ENCODE results near the gene GALNT6.

GALNT6 gene

GRCh38 chr12:51434305-51434704 is 43.1 kb upstream of the GALNT6 start:
- Histone ChIP-seq H4K20me1 (ENCODE audit: insufficient read depth, low read length) (no peaks in the 10 kb centered on the region), H3K4me1 (ENCODE audit: insufficient read depth, low read length, severe bottlenecking) (no peaks in the 10 kb centered on the region)

GRCh38 chr12:51432921-51433320 is 41.7 kb upstream of the GALNT6 start:
- TF ChIP-seq EZH2 (IDR thresholded peaks at IDR 0.05; ENCODE audit: borderline replicate concordance, low read length): no peak
- TF ChIP-seq CTCF (IDR thresholded peaks at IDR 0.05; ENCODE audit: low read length): no peak
- Histone ChIP-seq H3K9me3 (ENCODE audit: low read length) (no peaks in the 10 kb centered on the region), H3K4me1 (ENCODE audit: insufficient read depth, low read length, severe bottlenecking) (no peaks in the 10 kb centered on the region), H3F3A (ENCODE audit: insufficient read depth, low read length) (no peaks in the 10 kb centered on the region), H3K4me3 (ENCODE audit: low read depth, low read length, poor library complexity, severe bottlenecking) (no peak overlapping the region), H2AFZ (ENCODE audit: low read length) (no peak overlapping the region), H3K36me3 (ENCODE audit: insufficient read depth, low read length) (no peaks in the 10 kb centered on the region), H3K27me3 (ENCODE audit: insufficient read depth, low read length) (no peaks in the 10 kb centered on the region; the same call in 1 of the 2 replicates), H3K27ac (ENCODE audit: low read depth, low read length, poor library complexity, severe bottlenecking) (no peak overlapping the region), H3K4me2 (ENCODE audit: low read length) (no peak overlapping the region), H3K9ac (ENCODE audit: low read length) (no peak overlapping the region), H3K9me2 (ENCODE audit: low read depth, low read length) (no peaks in the 10 kb centered on the region), H3K79me2 (ENCODE audit: insufficient read depth, low read length) (no peaks in the 10 kb centered on the region), H4K20me1 (ENCODE audit: insufficient read depth, low read length) (no peaks in the 10 kb centered on the region)

More at GRCh38 chr12:51434305-51434704, 43.1 kb upstream of the GALNT6 start:
- no peaks in the 10 kb centered on the region; the same call in 1 of the 2 replicates for H3K27me3 ChIP-seq (ENCODE audit: insufficient read depth, low read length)
- TF ChIP-seq EZH2 (IDR thresholded peaks at IDR 0.05; ENCODE audit: borderline replicate concordance, low read length) (no peak), CTCF (IDR thresholded peaks at IDR 0.05; ENCODE audit: low read length) (no peak)
- no peaks in the 10 kb centered on the region for H3K79me2 ChIP-seq (ENCODE audit: insufficient read depth, low read length)
- H3K9me3 ChIP-seq (ENCODE audit: low read length): no peaks in the 10 kb centered on the region
- H3K9ac ChIP-seq (ENCODE audit: low read length): no peak overlapping the region
- H3K4me3 ChIP-seq (ENCODE audit: low read depth, low read length, poor library complexity, severe bottlenecking): no peak overlapping the region
- no peaks in the 10 kb centered on the region for H3K9me2 ChIP-seq (ENCODE audit: low read depth, low read length)
- no peak overlapping the region for H2AFZ ChIP-seq (ENCODE audit: low read length)
- H3K36me3 ChIP-seq (ENCODE audit: insufficient read depth, low read length): no peaks in the 10 kb centered on the region
- no peak overlapping the region for H3K4me2 ChIP-seq (ENCODE audit: low read length)
- H3K27ac ChIP-seq (ENCODE audit: low read depth, low read length, poor library complexity, severe bottlenecking): no peak overlapping the region
- H3F3A ChIP-seq (ENCODE audit: insufficient read depth, low read length): no peaks in the 10 kb centered on the region

- Histone ChIP-seq H2AFZ (ENCODE audit: low read length) (no peak overlapping the region), H3K27ac (ENCODE audit: low read depth, low read length, poor library complexity, severe bottlenecking) (no peak overlapping the region), H3K27me3 (ENCODE audit: insufficient read depth, low read length) (peaks cover 6% of the 10 kb centered on the region), H4K20me1 (ENCODE audit: insufficient read depth, low read length) (no peaks in the 10 kb centered on the region), H3K4me3 (ENCODE audit: low read depth, low read length, poor library complexity, severe bottlenecking) (no peak overlapping the region), H3K79me2 (ENCODE audit: insufficient read depth, low read length) (no peaks in the 10 kb centered on the region), H3K4me1 (ENCODE audit: insufficient read depth, low read length, severe bottlenecking) (no peaks in the 10 kb centered on the region), H3K9me3 (ENCODE audit: low read length) (no peaks in the 10 kb centered on the region), H3K36me3 (ENCODE audit: insufficient read depth, low read length) (no peaks in the 10 kb centered on the region), H3K9me2 (ENCODE audit: low read depth, low read length) (no peaks in the 10 kb centered on the region), H3F3A (ENCODE audit: insufficient read depth, low read length) (no peaks in the 10 kb centered on the region), H3K9ac (ENCODE audit: low read length) (no peak overlapping the region), H3K4me2 (ENCODE audit: low read length) (no peak overlapping the region)
- TF ChIP-seq CTCF (IDR thresholded peaks at IDR 0.05; ENCODE audit: low read length) (no peak), EZH2 (IDR thresholded peaks at IDR 0.05; ENCODE audit: borderline replicate concordance, low read length) (no peak)
These were observed 39.1 kb upstream of the GALNT6 start for GRCh38 chr12:51430196-51430895.

Measured in OCI-LY1 (cell line).